ENCODE results near the gene TMEM80. TPM values are rescaled to one million over a fixed set of nuclear protein-coding genes. Genes with fewer than 3 reads are reported as not detected.

The TMEM80 gene
- total and polyA plus RNA-seq, 9 of the 15 experiments (the other 6 are each of a cell fraction or from before 2014, with no cell fraction given): 5.1 to 30.1 (median 12.4) TPM

DNA sequence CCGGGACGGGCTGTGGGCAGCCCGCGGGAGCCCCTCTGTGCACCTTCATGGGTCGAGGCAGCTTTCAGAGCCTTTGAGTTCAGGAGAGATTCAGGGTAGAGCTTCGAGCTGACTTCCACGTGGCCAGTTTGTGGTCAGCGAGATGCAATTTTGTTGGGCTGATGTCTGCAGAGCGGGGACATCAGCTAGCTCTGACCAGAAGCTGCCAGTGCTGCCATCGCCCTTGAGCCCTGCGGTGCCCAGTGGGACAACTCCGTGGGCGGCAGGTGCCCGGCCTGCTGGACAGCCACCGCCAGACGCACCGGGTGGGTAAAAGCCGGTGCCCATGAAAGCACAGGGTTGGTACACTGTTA is 52.4 kb downstream of the TMEM80 start (continued):
- TF ChIP-seq HMGXB4 (CRISPR knock-in tag; IDR thresholded peaks at IDR 0.05) (no peak), FOXA1 (IDR thresholded peaks at IDR 0.05; ENCODE audit: borderline replicate concordance) (no peak), MYC (IDR thresholded peaks at IDR 0.05; ENCODE audit: low read depth, low read length) (peak; percentile 62; the same call in 1 of the 2 replicates), MYC (CRISPR knock-in tag; IDR thresholded peaks at IDR 0.05; ENCODE audit: borderline replicate concordance, low read depth) (peak; percentile 59; the same call in 1 of the 2 replicates), ZNF124 (CRISPR knock-in tag; IDR thresholded peaks at IDR 0.05) (no peak), U2AF1 (optimal IDR thresholded peaks at IDR 0.05; ENCODE audit: low read depth, low read length) (no peak), GABPB1 (CRISPR knock-in tag; IDR thresholded peaks at IDR 0.05) (0 out of 2 replicates have a peak, but pooled peaks have one; percentile 38), MAFG (tag; conservative IDR thresholded peaks at IDR 0.05) (no peak), NFIX (CRISPR knock-in tag; IDR thresholded peaks at IDR 0.05; ENCODE audit: low read depth) (no peak), HSF4 (CRISPR knock-in tag; IDR thresholded peaks at IDR 0.05; ENCODE audit: borderline replicate concordance) (no peak), ZNF134 (CRISPR knock-in tag; conservative IDR thresholded peaks at IDR 0.05) (no peak), ZBTB11 (CRISPR knock-in tag; IDR thresholded peaks at IDR 0.05) (no peak; a peak in 1 of 6 replicates), ADNP (tag; IDR thresholded peaks at IDR 0.05) (no peak), PBX2 (CRISPR knock-in tag; IDR thresholded peaks at IDR 0.05; ENCODE audit: low read depth) (no peak), PBX2 (tag; conservative IDR thresholded peaks at IDR 0.05; ENCODE audit: low read depth) (no peak), RBM22 (IDR thresholded peaks at IDR 0.05; ENCODE audit: low read depth, low read length, poor library complexity, severe bottlenecking) (no peak), SRF (CRISPR knock-in tag; IDR thresholded peaks at IDR 0.05) (no peak), RFX1 (IDR thresholded peaks at IDR 0.05) (no peak), ELF4 (CRISPR knock-in tag; IDR thresholded peaks at IDR 0.05) (no peak), NFIC (IDR thresholded peaks at IDR 0.05) (no peak), POLR2B (IDR thresholded peaks at IDR 0.05; ENCODE audit: low read depth, partially characterized antibody) (no peak), POLR2G (IDR thresholded peaks at IDR 0.05; ENCODE audit: low read depth, low read length) (no peak)
